ENCODE data around the gene SH2B3.
A peak's percentile ranks its signal among the peaks of the same experiment; 100 is the strongest.
"Not testable (repeated sequence)": the region's sequence is repeated elsewhere in the genome, so short reads cannot be mapped to it uniquely, and the experiment has no call there.

Gene SH2B3

GRCh38 chr12:111386885-111387284, 18.8 kb upstream of the SH2B3 start:
- no peak for DNase-seq (ENCODE audit: low read depth in 2 of 3, low spot score in 1 of 3)

DNA sequence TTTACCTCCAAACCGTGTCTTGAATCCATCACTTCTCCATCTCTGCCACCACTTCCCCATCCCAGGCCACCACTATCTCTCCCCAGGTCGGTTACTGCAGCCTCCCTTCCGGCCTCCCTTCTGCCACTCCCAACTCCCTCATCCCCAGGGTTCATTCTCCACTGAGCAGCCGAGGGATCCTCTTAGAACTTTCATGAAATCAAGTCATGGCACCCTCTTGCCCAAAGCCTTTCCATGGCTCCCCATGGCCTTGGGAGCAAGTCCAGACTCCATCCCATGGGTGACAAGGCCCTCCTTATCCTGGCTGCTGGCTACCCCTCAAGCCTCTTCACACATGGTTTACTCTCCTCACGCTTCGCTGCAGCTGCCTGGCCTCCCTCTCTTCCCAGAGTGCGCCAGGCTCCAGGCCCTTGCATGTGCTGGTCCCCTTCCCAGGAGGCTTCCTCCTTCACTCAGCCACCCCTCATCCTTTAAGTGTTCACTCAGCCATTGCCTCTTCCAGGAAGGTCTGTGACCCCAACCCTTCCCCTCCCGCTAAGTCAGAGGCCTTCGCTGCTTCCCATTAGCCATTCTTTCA, 17.9 kb upstream of the SH2B3 start:
- DNase-seq (ENCODE audit: low read depth in 2 of 3, low spot score in 1 of 3) = no peak

GRCh38 chr12:111389635-111390034, 16.1 kb upstream of the SH2B3 start:
- DNase-seq (ENCODE audit: low read depth in 2 of 3, low spot score in 1 of 3) = no peak

GRCh38 chr12:111390910-111391309, 14.8 kb upstream of the SH2B3 start:
- no peak for DNase-seq (ENCODE audit: low read depth in 2 of 3, low spot score in 1 of 3)

DNA sequence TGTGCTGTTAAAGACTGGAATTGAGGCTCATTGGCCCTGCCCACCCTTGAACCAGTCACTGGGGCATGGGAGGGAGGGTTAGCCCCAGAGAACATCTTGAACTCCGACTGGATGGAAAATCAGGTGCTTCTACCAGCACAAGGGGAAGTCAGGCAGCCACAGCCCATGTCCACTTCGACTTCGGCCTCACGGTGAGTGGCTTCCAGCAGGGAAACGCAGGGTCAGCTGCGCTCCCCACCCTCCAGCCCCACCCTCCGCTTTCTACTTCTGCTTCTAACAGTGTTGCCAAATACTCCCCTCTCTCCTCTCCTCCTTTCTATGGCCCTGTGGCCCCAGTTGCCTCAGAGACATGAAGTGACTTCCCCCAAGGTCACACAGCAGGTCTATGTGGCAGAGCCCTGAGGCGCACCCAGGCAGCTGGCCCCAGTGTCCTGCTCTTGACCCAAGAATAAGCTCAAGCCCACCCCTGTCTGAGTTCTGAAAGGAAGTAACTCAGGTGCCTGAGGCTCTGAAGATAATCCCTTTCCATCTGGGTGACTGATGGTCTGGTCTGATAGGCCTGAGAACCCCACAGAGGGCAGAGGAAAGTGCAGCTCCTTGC, 11.9 kb upstream of the SH2B3 start:
- no peak for DNase-seq (ENCODE audit: low read depth in 2 of 3, low spot score in 1 of 3)

DNA sequence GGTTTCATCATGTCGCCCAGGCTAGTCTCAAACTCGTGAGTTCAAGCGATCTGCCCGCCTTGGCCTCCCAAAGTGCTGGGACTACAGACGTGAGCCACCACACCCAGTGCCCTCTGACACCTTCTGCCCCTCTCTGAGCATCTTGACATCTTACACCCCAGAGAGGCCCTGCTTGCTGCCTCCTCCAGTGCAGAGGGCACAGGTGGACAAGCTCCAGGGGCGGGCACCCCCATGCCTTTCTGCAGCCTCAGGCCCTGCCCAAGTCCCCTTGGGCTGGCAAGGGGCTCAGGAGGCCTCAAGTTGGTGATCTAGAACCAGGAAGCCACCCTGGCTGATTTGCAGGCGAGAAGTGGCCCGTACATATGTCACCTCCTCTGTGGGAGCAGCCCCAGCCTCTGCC, 11.2 kb upstream of the SH2B3 start:
- DNase-seq (ENCODE audit: low read depth in 2 of 3, low spot score in 1 of 3) = no peak

GRCh38 chr12:111395336-111396187, 10.2 kb upstream of the SH2B3 start:
- no peak for DNase-seq (ENCODE audit: low read depth in 2 of 3, low spot score in 1 of 3)

DNA sequence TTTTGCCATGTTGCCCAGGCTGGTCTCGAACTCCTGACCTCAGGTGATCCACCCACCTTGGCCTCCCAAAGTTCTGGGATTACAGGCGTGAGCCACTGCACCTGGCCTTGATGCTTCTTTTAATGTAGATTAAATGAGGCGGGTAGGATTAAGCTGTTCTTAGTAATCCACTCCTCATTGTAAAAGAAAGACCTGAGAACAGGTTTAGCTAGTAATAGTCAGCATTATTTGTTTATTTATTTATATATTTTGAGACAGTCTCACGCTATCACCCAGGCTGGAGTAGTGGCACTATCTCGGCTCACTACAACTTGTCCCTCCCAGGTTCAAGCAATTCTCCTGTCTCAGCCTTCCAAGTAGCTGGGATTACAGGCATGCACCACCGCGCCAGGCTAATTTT, 9.5 kb upstream of the SH2B3 start:
- not testable (repeated sequence) for DNase-seq (ENCODE audit: low read depth in 2 of 3, low spot score in 1 of 3)

GRCh38 chr12:111396726-111397445, 8.8 kb upstream of the SH2B3 start:
- peak; percentile 74 to 86 (median 85) for DNase-seq (ENCODE audit: low read depth in 2 of 3, low spot score in 1 of 3)

DNA sequence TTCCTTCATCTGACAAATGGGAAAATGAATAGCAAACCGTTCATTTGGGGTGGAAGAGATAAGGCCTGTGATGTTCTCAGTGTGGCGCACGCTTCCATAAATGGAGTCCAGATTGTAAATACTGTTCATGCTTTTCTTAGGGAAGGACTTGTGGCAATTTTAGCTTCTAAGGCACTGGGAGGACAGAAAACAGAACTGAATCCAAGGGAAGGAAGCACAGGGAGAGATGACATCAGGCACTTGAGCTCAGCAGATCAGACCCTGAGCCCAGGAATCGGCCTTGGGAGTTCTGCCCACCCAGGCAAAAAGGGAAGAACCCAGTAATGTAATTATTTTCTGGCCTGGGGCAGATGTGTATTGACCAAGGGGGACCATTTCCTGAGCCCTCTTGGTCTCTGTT, 7.2 kb upstream of the SH2B3 start:
- DNase-seq (ENCODE audit: low read depth in 2 of 3, low spot score in 1 of 3) = no peak

DNA sequence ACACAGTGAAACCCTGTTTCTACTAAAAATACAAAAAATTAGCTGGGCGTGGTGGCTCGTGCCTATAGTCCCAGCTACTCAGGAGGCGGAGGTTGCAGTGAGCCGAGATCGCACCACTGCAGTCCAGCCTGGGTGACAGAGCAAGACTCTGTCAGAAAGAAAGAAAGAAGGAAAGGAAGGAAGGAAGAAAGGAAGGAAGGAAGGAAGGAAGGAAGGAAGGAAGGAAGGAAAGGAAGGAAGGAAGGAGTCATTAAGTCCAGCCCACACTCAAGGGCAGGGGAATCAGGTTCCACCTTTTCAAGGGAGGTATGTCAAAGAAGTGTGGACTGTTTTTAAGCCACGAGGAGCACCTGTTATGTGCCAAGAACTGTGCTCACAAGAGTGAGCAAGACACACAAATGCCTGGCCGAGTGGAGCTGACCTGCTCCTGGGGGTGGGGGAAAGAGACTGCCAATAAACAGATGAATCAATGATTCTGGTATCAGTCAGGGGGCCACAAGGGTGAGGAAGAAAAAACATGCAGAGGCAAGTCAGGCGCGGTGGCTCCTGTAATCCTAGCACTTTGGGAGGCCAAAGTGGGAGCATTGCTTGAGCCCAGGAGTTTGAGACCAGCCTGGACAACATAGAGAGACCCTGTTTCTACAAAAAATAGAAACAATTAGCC, 5.8 kb upstream of the SH2B3 start:
- DNase-seq (ENCODE audit: low read depth in 2 of 3, low spot score in 1 of 3) = not testable (repeated sequence)

DNA sequence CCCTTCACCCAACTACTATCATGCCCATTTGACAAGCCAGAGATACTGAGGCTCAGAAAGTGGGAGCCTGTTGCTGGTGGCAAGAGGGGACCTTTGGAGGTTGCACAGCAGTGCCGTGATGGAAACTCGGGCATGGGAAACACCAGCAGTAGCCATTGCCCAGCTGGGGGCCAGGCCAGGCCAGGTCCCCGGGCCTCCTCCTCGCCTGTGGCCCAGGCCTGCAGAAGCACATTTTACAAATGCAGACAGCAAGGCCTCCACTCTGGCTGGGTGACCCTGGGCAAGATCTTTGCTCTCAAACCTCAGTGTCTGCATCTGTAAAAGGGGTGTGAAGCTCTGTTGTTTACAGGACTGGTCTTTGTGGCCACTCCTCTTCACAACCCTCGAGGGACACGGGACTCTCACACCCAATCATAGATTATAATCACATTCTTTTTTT, 4.5 kb upstream of the SH2B3 start:
- no peak for DNase-seq (ENCODE audit: low read depth in 2 of 3, low spot score in 1 of 3)

GRCh38 chr12:111402490-111402824, 3.3 kb upstream of the SH2B3 start:
- not testable (repeated sequence) for DNase-seq (ENCODE audit: low read depth in 2 of 3, low spot score in 1 of 3)

- DNase-seq (ENCODE audit: low read depth in 2 of 3, low spot score in 1 of 3) = peak; percentile 57 to 74 (median 68)
Observed at GRCh38 chr12:111404362-111405148, 1.2 kb upstream of the SH2B3 start.

- DNase-seq (ENCODE audit: low read depth in 2 of 3, low spot score in 1 of 3) = peak; percentile 97 to 100 (median 99)
Observed at GRCh38 chr12:111405149-111405858, 419 bp upstream of the SH2B3 start.

GRCh38 chr12:111406474-111407376, 1.0 kb downstream of the SH2B3 start:
- DNase-seq (ENCODE audit: low read depth in 2 of 3, low spot score in 1 of 3) = peak in 1 of 3 donors; percentile 50

DNA sequence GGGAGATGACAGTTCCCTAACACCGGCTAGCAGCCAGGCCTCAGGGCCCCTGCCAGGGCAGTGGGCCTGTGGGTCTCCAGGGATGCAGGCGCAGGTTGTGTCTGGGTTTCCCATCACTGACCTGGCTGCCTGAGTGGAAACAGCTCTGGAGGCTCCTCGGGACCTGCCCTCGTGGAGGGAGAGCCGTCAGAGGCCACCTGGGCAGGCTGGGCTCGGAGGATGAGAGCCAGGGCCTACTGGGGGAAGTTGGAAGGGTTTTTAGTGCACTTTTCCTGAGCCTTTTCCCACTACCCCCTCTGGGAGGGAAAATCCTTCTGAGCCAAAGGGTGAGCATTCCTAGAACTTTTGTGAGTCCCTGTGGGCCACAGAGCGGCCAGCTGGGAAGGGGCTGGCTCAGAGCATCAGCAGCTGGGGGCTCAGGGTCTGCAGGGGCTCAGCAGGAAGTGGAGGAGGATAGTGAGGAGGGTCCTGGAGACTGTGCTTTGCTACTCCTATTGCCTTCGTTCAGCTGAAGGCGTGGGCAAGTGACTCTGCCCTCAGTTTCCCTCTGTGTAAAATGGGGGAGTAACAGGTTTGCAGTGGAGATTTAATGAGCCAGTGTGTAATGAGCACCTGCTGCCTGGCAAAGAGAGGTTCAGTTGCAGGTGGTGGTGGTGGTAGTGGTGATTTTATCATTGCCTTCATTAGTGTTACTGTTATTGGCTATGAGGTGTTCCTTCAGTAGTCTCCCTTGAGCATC, 1.8 kb downstream of the SH2B3 start:
- DNase-seq (ENCODE audit: low read depth in 2 of 3, low spot score in 1 of 3) = no peak

GRCh38 chr12:111408116-111408440, 2.4 kb downstream of the SH2B3 start:
- DNase-seq (ENCODE audit: low read depth in 2 of 3, low spot score in 1 of 3) = no peak

Data from stimulated activated CD4-positive, alpha-beta T cell treated with anti-CD3 and anti-CD28 coated beads, Interleukin-12 subunit alpha, Interleukin-12 subunit beta, amount 100 ng/mL, for 48 hours (primary cell).